HCEC 1CT (cell line): Measurements from ENCODE around the gene KCNH3.
"Not testable (repeated sequence)": the region's sequence is repeated elsewhere in the genome, so short reads cannot be mapped to it uniquely, and the experiment has no call there.

Source experiments
- DNase-seq: peaks from one replicate; pipeline ENCODE4 v3.0.0-alpha.2; 2017

The KCNH3 gene, protein sequence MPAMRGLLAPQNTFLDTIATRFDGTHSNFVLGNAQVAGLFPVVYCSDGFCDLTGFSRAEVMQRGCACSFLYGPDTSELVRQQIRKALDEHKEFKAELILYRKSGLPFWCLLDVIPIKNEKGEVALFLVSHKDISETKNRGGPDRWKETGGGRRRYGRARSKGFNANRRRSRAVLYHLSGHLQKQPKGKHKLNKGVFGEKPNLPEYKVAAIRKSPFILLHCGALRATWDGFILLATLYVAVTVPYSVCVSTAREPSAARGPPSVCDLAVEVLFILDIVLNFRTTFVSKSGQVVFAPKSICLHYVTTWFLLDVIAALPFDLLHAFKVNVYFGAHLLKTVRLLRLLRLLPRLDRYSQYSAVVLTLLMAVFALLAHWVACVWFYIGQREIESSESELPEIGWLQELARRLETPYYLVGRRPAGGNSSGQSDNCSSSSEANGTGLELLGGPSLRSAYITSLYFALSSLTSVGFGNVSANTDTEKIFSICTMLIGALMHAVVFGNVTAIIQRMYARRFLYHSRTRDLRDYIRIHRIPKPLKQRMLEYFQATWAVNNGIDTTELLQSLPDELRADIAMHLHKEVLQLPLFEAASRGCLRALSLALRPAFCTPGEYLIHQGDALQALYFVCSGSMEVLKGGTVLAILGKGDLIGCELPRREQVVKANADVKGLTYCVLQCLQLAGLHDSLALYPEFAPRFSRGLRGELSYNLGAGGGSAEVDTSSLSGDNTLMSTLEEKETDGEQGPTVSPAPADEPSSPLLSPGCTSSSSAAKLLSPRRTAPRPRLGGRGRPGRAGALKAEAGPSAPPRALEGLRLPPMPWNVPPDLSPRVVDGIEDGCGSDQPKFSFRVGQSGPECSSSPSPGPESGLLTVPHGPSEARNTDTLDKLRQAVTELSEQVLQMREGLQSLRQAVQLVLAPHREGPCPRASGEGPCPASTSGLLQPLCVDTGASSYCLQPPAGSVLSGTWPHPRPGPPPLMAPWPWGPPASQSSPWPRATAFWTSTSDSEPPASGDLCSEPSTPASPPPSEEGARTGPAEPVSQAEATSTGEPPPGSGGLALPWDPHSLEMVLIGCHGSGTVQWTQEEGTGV

DNA sequence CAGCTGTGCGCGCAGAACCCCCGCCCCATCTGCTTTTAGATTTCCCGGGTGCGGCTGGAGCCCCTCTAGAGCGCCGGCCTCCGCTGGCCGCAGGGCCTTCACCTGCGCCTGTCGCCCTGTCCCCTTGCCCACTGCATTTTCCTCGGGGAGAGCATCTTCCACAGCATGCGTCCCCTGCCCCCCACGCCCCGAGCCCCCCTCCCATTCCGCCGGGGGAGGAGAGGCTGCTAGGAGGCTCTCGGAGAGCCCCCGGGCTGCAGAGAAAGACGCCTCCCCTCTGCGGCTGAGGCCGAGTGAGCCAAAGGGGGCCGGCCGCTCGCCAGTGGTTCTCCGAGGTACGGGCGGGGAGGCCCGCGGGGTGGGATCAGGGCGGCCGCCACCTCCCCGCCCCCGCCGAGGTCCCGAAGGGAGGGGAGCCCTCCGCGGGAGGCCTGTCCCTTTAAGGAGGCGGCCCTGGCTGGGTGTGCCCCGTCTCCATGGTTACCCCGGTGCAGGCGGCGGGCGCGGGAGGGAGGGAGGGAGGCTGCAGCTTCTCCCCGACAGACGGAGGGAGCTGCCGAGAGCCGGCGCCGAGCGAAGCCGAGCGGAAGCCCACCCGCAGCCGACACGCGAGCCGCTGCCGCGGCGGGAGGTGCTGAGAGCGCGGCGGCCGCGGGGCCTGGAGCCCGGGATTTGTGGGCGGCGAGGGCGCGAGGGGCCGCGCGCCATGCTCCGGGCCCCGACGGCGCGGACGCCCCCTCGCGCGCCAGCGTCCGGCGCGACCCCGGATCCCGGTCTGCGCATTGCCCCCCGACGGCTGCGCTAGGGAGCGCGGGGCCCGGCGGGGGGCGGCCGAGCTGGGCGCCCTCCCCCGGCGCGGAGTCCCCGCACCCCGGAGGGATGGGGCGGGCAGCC lies at the start of gene KCNH3:
Gene KCNH3, plus strand, starts transcription at position 521 of the 894 bp plus-strand sequence. CDS start 387 bp downstream, outside the sequence.
- peak; percentile 47 for DNase-seq

DNA sequence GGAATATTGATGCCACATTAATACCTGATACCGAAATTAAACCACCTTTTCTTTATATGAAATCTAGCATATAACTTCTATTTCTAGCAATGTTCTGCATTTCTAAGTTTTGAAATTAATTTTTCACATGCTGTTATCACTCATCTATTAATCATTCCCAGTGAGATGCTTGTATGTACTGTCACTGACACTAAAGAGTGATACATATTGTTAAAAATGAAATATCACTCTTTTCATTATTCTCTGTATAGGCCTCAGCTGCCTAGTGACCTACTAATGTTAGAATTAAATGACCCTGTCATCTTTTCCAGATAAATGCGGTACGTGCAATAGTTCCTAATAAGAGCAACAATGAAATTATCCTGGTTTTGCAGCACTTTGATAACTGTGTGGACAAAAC lies 49.7 kb upstream of the KCNH3 start:
- DNase-seq, result no peak

GRCh38 chr12:49489720-49490119 lies 49.1 kb upstream of the KCNH3 start:
- DNase-seq, result peak; percentile 65

DNA sequence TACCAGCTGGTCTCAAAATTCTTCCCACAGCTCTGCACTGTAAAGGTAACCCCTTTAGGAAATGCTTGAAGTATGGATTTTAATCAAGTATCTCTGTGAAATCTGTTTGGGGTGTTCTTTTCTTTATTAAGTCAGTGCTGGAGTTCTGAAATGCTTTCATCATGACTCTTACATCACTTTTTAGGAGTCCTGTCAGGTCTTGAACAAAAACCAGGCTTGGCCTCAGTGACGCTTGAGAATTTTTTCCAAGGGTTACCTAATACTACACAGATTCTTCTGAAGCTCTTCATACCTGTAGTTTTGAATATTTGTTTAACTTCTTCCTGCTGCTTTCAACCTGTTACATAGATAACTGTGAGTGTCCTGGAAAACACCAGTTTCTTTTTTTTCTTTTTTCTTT lies 47.0 kb upstream of the KCNH3 start:
- DNase-seq, result no peak

- DNase-seq, result no peak
Observed at GRCh38 chr12:49493900-49494299, 44.9 kb upstream of the KCNH3 start.

DNA sequence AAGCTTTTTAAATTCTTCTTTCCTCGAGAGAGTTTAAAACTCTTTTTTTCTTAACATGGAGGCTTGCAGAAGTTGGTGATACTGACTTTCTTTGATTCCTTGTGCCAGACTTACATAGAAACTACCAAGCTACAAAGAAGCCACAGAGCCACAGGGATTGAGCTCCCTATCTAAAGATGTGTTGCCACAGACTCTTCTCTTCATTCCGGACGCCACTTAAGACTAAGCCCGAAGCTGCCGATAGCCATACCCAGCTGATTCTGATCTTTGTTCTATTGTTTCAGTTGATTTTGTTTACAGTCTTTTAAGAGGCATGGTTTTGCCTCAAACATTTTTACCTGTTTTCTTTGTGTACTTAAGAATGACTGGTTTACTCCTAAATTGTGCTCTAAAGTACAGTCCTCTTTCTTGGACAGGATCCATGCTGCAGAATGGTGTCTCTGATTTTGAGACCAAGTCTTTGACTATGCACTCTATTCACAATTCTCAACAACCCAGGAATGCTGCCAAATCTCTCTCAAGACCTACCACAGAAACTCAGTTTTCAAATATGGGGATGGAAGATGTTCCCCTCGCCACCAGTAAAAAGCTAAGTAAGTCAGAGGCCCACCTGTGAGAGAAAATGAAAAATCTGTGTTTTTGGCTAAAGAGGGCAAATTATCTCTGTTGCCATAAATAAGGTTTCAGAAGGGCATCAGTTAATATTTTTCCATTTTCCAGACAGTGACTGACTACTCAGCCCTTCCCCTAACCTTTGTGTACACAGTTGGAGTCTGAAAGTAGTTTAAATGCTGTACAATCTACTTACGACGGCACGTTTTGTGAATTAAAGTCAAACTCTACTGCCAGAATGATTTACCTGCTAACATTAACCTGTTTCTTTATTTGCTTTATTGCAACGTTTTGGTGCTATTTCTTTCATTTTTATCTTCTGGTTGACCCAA lies 42.1 kb upstream of the KCNH3 start:
- DNase-seq, result no peak

GRCh38 chr12:49501895-49502294 lies 36.9 kb upstream of the KCNH3 start:
- DNase-seq, result no peak

DNA sequence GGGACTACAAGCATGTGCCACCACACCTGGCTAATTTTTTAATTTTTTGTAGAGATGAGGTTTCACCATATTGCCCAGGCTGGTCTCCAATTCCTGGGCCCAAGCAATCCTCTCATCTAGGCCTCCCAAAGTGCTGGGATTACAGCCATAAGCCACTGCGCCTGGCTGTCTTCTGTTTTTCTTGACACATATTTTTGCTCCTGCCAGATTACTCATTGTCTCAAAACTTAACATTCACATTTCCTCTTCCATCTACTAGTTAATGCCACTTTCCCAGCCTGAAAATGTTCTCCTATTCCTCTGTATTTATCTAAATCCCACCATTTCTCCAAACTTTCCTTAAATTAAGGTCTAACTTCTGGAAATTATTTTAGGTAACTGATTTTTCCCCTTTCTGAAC lies 36.2 kb upstream of the KCNH3 start:
- peak; percentile 27 for DNase-seq

GRCh38 chr12:49503674-49504180 lies 35.1 kb upstream of the KCNH3 start:
- DNase-seq, result peak; percentile 49

- DNase-seq, result peak; percentile 58
Observed at GRCh38 chr12:49505672-49506071, 33.2 kb upstream of the KCNH3 start.

DNA sequence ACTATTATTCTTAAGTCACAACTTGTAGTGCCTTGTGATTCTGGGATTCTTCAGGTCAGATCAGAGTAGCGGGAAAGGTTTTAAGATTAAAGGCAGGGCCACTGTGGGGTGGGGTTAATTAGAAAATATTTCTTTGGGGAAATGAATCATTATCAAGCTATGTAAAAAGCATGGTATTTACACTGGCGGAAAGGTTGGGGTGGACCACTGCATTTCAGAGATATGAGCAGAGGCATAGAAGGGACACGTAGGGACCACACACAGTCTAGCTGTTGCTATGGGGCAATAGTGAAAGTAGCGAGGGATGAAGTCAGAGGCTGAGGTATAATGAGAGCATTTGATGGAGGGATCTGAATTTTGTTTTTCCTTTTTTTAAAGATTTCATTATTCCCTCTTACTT lies 31.7 kb upstream of the KCNH3 start:
- peak; percentile 92 for DNase-seq

DNA sequence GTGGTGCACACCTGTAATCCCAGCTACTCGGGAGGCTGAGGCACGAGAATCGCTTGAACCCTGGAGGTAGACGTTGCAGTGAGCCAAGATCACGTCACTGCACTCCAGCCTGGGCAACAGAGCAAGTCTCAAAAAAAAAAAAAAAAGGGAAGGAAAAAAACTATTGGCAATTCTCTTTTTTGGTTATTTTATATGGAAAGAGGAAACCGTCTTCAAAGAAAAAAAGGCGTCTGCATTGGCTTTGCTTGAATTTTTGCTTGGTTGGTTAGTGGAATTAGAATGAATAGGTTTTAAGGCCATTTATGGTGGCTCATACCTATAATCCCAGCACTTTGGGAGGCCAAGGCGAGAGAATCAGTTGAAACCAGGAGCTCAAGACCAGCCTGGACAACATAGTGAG lies 29.1 kb upstream of the KCNH3 start:
- not testable (repeated sequence) for DNase-seq

GRCh38 chr12:49511410-49511809 lies 27.4 kb upstream of the KCNH3 start:
- no peak for DNase-seq

DNA sequence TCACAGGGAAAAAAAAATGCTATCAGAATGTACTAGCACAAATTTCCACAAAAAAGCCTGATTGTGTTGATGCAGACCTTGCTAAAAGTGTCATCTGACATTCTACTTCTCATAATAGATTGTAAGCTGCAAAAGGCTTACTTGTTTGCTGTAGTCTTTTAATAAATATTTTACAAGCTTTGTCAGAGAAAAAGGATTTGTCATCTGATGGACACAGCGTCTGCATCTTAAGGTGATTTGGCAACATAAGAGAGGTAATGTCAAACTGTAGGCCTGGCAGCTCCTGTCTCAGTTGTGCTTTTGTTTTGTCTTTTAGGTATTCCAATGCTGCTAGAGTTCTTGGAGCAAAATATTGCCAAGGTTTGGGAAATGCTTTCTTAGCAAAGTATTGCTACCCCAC lies 26.3 kb upstream of the KCNH3 start:
- no peak for DNase-seq

- peak; percentile 84 for DNase-seq
Observed at GRCh38 chr12:49515266-49515665, 23.6 kb upstream of the KCNH3 start.

GRCh38 chr12:49518914-49519573 lies 19.8 kb upstream of the KCNH3 start:
- DNase-seq, result peak; percentile 40

DNA sequence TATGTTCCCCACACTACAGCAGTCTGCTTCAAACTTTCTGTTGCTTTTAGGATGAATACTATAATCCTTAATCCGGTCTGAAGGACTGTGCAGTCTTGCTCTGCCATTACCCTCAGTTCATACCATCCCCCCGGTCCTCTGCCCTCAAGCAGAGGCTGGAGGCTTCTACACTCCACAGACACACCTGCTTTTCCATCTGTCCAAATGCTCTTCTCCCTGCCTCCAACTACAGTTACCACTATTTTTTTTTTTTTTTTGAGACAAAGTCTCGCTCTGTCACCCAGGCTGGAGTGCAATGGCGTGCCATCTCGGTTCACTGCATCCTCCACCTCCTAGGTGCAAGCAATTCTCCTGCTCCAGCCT lies 19.3 kb upstream of the KCNH3 start:
- DNase-seq, result no peak

- no peak for DNase-seq
Observed at GRCh38 chr12:49521389-49521788, 17.4 kb upstream of the KCNH3 start.

DNA sequence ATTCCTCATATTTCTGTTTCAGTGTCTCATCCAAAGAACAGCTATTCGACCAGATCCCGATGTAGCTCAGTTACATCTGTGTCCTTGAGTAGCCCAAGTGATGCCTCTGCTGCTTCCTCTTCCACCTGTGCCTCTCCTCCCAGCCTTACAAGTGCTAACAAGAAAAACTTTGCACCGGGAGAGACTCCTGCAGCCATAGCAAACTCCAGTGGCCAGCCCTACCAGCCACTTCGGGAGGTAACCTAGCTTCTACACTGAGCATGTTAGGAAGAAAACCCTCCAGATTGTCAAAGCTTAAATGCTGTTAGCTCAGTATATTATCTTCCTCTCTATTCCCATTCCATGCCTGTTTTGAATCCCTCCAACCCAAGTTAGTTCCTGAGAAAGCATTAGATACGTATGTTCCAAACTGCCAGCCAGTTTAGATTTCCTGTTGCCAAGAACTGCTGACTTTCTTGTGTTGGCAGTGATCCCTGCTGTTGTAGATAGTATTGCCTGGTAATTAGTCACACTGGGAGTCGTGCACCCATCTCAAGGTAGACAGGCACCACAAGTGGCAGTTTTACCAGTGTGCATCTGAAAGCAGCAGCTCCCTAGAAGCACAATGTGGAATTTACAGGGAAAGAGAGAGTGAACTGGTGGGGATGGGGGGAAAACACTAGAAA lies 14.0 kb upstream of the KCNH3 start:
- DNase-seq, result no peak

- DNase-seq, result no peak
Observed at GRCh38 chr12:49525942-49526341, 12.9 kb upstream of the KCNH3 start.
